ENCODE measurements around the gene RIC3.

Gene RIC3

DNA sequence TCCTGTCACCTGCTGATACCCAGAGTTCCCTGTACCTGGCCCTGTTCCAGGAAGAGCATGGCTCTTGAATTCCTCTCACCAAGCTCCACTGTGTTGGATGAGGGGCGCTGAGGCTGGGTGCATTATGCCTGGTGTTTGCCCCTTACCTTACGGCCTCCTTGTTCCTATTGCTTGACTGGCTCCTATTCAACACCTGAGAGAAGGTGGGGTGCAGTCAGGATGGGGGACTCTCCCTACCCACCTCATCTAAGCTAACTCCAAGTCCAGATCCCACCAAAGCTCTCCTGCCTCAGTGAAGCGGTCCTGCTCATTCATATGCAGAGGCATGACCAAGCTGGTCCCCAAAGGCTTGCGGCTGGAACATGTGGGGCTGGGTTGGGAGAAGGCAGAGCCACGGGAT is 35.8 kb upstream of the RIC3 start:
- Histone ChIP-seq H3K27me3 (ENCODE audit: control insufficient read depth, low read length) (peaks cover 12% of the 10 kb centered on the region), H3K4me3 (ENCODE audit: low read length) (no peak overlapping the region), H3K9me3 (ENCODE audit: control insufficient read depth, insufficient read depth, low read length) (no peaks in the 10 kb centered on the region), H3F3A (ENCODE audit: control insufficient read depth, insufficient read depth) (no peaks in the 10 kb centered on the region), H3K36me3 (ENCODE audit: control insufficient read depth, low read length) (no peaks in the 10 kb centered on the region), H3K4me1 (ENCODE audit: control insufficient read depth, low read length) (no peaks in the 10 kb centered on the region), H3K27ac (ENCODE audit: low read depth, low read length) (no peak overlapping the region), H3K4me2 (ENCODE audit: low read length) (no peak overlapping the region), H4K20me1 (ENCODE audit: control insufficient read depth, insufficient read depth, low read depth, low read length) (no peaks in the 10 kb centered on the region), H3K79me2 (ENCODE audit: control insufficient read depth, low read length) (no peaks in the 10 kb centered on the region), H3K9me2 (replicated peaks; ENCODE audit: control insufficient read depth, low read length) (no peaks in the 10 kb centered on the region)
- TF ChIP-seq EZH2phosphoT487 (IDR thresholded peaks at IDR 0.05; ENCODE audit: borderline replicate concordance, low read length) = no peak
- TF ChIP-seq, protein P1, sequence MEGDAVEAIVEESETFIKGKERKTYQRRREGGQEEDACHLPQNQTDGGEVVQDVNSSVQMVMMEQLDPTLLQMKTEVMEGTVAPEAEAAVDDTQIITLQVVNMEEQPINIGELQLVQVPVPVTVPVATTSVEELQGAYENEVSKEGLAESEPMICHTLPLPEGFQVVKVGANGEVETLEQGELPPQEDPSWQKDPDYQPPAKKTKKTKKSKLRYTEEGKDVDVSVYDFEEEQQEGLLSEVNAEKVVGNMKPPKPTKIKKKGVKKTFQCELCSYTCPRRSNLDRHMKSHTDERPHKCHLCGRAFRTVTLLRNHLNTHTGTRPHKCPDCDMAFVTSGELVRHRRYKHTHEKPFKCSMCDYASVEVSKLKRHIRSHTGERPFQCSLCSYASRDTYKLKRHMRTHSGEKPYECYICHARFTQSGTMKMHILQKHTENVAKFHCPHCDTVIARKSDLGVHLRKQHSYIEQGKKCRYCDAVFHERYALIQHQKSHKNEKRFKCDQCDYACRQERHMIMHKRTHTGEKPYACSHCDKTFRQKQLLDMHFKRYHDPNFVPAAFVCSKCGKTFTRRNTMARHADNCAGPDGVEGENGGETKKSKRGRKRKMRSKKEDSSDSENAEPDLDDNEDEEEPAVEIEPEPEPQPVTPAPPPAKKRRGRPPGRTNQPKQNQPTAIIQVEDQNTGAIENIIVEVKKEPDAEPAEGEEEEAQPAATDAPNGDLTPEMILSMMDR (IDR thresholded peaks at IDR 0.05; ENCODE audit: low read depth, low read length, poor library complexity, severe bottlenecking) = no peak

DNA sequence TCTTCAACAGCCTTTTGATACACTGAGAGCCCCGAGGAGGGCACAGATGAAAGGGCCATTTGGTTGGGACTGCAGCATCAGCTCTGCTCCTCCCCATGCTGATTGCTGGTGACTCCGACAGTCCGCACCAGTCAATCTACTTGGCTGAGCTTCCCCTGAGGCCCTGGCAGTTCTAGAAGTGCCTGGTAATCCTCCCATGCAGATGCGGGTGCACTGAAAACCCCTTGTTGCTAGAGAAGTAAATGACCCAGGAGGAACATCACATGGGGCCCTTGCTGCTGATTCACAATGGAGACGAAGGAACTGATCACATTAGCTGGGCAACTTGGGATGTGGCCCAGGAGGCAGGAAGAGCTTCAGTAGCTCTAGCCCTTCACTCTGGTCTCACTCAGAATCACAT is 35.2 kb upstream of the RIC3 start:
- Histone ChIP-seq H3F3A (ENCODE audit: control insufficient read depth, insufficient read depth) (no peaks in the 10 kb centered on the region), H3K9me2 (replicated peaks; ENCODE audit: control insufficient read depth, low read length) (no peaks in the 10 kb centered on the region), H3K4me1 (ENCODE audit: control insufficient read depth, low read length) (no peaks in the 10 kb centered on the region), H3K4me3 (ENCODE audit: low read length) (no peak overlapping the region), H3K4me2 (ENCODE audit: low read length) (no peak overlapping the region), H3K9me3 (ENCODE audit: control insufficient read depth, insufficient read depth, low read length) (no peaks in the 10 kb centered on the region), H3K36me3 (ENCODE audit: control insufficient read depth, low read length) (no peaks in the 10 kb centered on the region), H3K27ac (ENCODE audit: low read depth, low read length) (no peak overlapping the region), H3K27me3 (ENCODE audit: control insufficient read depth, low read length) (peaks cover 12% of the 10 kb centered on the region), H4K20me1 (ENCODE audit: control insufficient read depth, insufficient read depth, low read depth, low read length) (no peaks in the 10 kb centered on the region), H3K79me2 (ENCODE audit: control insufficient read depth, low read length) (no peaks in the 10 kb centered on the region)
- TF ChIP-seq, protein P1 (IDR thresholded peaks at IDR 0.05; ENCODE audit: low read depth, low read length, poor library complexity, severe bottlenecking) = no peak
- TF ChIP-seq EZH2phosphoT487 (IDR thresholded peaks at IDR 0.05; ENCODE audit: borderline replicate concordance, low read length) = no peak

GRCh38 chr11:8203414-8203715 is 34.5 kb upstream of the RIC3 start:
- Histone ChIP-seq H3K79me2 (ENCODE audit: control insufficient read depth, low read length) (no peaks in the 10 kb centered on the region), H3K4me2 (ENCODE audit: low read length) (no peak overlapping the region), H3K27ac (ENCODE audit: low read depth, low read length) (no peak overlapping the region), H3K27me3 (ENCODE audit: control insufficient read depth, low read length) (peaks cover 12% of the 10 kb centered on the region), H4K20me1 (ENCODE audit: control insufficient read depth, insufficient read depth, low read depth, low read length) (no peaks in the 10 kb centered on the region), H3K36me3 (ENCODE audit: control insufficient read depth, low read length) (no peaks in the 10 kb centered on the region), H3K9me3 (ENCODE audit: control insufficient read depth, insufficient read depth, low read length) (no peaks in the 10 kb centered on the region), H3K4me1 (ENCODE audit: control insufficient read depth, low read length) (no peaks in the 10 kb centered on the region), H3F3A (ENCODE audit: control insufficient read depth, insufficient read depth) (no peaks in the 10 kb centered on the region), H3K4me3 (ENCODE audit: low read length) (no peak overlapping the region), H3K9me2 (replicated peaks; ENCODE audit: control insufficient read depth, low read length) (no peaks in the 10 kb centered on the region)
- no peak for TF ChIP-seq EZH2phosphoT487 (IDR thresholded peaks at IDR 0.05; ENCODE audit: borderline replicate concordance, low read length)
- TF ChIP-seq, protein P1 (IDR thresholded peaks at IDR 0.05; ENCODE audit: low read depth, low read length, poor library complexity, severe bottlenecking) = no peak

Measured in DOHH2 (cell line).